Superior temporal gyrus (tissue), 1 donor: ENCODE data around the gene IFITM2.
A peak's percentile ranks its signal among the peaks of the same experiment; 100 is the strongest.

Source experiments
- DNase-seq: peaks from one replicate; pipeline ENCODE4 v3.0.0-alpha.2; 2016; ENCODE audit errors: extremely low spot score

The IFITM2 gene

DNA sequence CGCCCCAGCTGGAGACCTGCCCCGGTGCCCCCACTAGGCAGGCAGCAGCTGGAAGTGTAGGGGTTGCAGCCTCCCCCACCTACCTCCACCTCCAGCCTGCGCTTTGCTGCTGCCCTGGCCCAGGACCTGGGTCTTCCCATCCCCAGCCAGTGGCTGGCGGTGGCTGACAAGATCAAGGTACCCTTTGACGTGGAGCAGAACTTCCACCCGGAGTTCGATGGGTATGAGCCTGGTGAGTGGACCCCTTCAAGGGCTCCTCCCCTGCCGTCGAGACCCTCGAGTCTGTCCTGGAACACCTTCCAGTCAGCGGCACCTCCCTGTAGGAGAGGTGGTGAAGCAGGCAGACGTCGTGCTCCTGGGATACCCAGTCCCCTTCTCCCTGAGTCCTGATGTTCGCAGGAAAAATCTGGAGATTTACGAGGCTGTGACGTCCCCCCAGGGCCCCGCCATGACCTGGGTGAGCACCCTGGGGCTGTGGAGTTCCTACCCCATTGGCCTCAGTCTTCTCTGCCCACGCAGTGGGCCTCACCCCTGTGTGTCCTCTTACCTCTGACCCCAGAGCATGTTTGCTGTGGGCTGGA, 14.3 kb upstream of the IFITM2 start:
- DNase-seq, result no peak

DNA sequence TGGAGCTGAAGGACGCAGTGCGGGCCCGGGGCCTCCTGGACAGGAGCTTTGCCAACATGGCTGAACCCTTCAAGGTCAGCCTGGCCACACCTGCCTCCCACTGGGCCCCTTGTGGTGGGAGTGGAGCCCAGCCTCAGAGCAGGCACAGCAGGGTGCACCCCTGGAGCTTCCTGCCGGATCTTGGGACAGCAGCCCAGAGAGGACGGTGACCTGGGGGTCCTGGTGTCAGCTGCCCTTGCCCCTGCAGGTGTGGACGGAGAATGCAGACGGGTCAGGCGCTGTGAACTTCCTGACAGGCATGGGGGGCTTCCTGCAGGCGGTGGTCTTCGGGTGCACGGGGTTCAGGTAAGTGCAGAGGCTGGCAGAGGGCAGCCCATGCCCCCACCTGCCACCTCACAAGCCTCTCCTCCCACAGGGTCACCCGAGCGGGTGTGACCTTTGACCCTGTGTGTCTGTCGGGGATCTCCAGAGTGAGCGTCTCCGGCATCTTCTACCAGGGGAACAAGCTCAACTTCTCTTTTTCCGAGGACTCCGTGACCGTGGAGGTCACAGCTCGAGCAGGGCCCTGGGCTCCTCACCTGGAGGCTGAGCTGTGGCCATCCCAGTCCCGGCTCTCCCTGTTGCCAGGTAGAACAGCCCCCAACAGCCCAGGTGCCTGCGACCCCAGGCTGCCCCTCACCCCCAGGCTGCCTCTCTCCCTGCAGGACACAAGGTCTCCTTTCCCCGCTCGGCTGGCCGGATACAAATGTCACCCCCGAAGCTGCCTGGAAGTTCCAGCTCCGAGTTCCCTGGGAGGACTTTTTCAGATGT, 13.6 kb upstream of the IFITM2 start:
- DNase-seq, result no peak

DNA sequence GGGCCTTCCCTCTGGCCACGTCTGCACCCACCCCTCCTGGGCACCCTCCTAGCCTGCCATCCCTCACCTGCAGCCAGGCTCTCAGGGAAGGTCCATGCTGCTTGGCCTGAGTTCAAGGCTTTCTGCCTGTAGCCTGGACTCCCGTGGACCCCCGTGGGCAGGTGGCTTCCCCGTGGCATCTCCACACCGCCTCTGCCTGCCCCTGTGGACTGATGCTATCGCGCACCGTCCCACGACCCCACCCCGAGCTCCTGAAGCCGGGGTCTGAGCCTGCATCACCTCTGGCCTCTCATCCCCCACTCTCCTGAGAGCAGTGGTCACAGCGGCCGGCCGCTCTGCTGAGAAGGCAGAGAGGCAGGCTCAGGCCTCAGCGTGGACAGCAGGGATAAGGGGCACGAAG, 12.8 kb upstream of the IFITM2 start:
- DNase-seq, result no peak

GRCh38 chr11:295351-296170, 12.1 kb upstream of the IFITM2 start:
- DNase-seq, result no peak

GRCh38 chr11:296171-297050, 11.2 kb upstream of the IFITM2 start:
- DNase-seq, result no peak

- no peak for DNase-seq
These were observed 10.5 kb upstream of the IFITM2 start for GRCh38 chr11:297051-297585.

DNA sequence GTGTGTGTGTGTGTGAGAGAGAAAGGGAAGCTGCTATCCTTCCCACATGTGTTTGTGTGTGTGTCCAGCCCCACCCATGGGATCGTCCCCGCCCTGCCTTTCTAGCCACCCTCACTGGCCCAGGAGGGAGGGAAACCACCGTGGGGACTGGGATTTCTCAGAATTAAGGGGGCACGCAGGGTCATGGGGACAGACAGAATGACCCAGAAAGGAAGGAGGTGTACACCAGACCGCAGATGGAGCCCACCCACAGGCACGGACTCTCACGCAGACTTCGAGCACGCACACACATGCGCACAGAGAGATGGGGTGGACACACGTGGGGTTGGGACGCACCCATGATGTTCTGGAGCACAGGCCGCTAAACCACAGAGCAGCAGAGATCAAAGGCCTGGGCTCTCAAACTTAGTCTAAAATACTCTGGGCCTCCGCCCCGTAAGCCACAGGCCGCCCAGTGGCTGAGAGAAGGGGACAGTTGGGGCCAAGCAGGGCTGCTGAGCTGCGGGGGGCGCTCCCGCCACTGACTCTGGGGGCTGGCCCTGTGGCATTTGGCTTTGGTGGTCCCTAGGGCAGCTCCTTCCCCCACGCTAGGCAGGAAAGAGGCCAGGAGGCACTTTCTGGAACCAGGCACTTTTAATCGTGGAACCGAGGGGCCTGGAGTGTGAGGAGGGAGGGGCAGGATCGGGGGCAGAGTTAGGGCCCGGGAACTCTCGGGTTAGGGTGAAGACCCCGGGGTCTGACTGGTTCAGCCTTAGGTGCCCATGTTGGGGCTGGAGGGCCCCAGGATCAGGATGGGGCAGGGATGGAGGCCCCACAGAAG, 9.8 kb upstream of the IFITM2 start:
- no peak for DNase-seq

GRCh38 chr11:298406-299065, 9.1 kb upstream of the IFITM2 start:
- no peak for DNase-seq

- DNase-seq, result no peak
These were observed 8.3 kb upstream of the IFITM2 start, which contains the start of gene IFITM5 for GRCh38 chr11:299081-299891. Gene IFITM5 (minus strand): TSS chr11:299526. CDS start chr11:299490, 36 bp downstream.

GRCh38 chr11:299951-300735, 7.5 kb upstream of the IFITM2 start:
- no peak for DNase-seq

GRCh38 chr11:303363-303762, 4.3 kb upstream of the IFITM2 start:
- DNase-seq, result no peak

GRCh38 chr11:304061-304506, 3.5 kb upstream of the IFITM2 start:
- no peak for DNase-seq

DNA sequence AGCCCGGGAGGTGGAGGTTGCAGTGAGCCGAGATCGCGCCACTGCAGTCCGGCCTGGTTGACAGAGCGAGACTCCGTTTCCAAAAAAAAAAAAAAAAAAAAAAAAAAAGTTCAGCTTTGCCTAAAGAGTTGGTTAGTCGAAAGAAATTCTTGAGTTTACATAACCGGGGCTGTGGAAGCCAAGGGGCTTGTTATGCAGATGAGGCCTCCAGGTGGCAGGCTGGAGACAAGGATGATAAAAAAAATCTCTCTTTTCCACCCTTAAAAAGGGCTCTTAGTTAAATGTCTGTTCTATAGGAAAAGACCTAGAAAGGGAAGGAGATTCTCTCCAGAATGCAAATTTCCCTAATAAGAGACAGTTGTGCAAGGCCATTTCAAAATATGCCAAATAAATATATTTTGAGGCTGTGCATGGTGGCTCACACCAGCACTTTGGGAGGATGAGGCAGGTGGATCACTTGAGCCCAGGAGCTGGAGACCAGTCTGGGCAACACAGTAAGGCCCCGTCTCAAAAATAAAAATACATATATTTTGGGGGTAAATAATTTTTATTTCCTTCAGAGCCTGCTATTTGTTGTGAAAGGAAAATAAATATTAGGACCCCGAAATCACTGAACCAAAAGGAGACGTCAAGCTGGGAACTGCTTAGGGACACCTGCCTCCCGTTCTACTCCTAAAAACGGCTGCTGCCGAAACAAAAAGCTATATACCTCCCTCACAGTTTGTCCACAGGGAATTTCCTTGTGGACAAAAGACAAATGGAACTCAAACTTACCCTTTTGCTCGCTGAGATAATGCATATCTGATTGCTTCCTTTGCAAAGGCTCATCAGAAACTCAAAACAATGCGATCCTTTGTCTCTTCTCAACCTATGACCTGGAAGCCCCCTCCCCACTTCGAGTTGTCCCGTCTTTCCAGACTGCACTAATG, 2.4 kb upstream of the IFITM2 start:
- DNase-seq, result peak; percentile 60

DNA sequence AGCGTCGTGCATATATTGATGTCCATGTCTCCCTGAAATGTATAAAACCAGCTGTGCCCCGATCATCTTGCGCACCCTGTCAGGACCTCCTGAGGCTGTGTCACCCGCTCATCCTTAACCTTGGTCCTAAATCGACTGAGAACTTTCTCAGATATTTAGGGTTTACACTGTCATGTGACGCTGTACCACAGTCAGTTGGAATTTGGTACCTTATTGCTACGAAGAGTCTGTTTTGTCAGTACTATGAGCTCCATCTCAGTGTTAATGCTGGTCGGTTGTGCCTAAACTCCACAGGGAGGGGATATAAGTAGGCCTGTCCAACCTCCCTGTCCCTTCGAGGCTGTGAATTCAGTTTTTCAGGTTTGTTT, 1.8 kb upstream of the IFITM2 start:
- DNase-seq, result no peak

- DNase-seq, result no peak
These were observed 808 bp upstream of the IFITM2 start for GRCh38 chr11:306645-307371.
